Hepatocyte (in vitro differentiated cells): ENCODE measurements around the gene FMOD. TPM values are rescaled to one million over a fixed set of nuclear protein-coding genes. Genes with fewer than 3 reads are reported as not detected.

Experiments used
- DNase-seq: peaks from one replicate; pipeline ENCODE4 v3.0.0-alpha.2; 2016; ENCODE audit warnings: low spot score
- H2AFZ ChIP-seq: fragments of 200-600 bp; sonication (generic); 2 replicates; pipeline ENCODE4 v1.6.0; 2016; ENCODE audit warnings: antibody characterized with exemption, mild to moderate bottlenecking
- H3K27ac ChIP-seq: fragments of 200-600 bp; sonication (generic); 2 replicates; pipeline ENCODE4 v1.5.1; 2016; ENCODE audit warnings: mild to moderate bottlenecking
- H3K27me3 ChIP-seq: fragments of 200-600 bp; sonication (generic); 2 replicates; pipeline ENCODE4 v1.6.1; 2016
- H3K36me3 ChIP-seq: fragments of 200-600 bp; sonication (generic); replicated peaks from 2 replicates; pipeline ENCODE4 v1.5.1; 2016; ENCODE audit warnings: low read depth; ENCODE audit not compliant: insufficient read depth
- H3K4me1 ChIP-seq: fragments of 200-600 bp; sonication (generic); 2 replicates; pipeline ENCODE4 v1.5.1; 2016; ENCODE audit warnings: mild to moderate bottlenecking, moderate library complexity; ENCODE audit not compliant: insufficient read depth
- H3K4me2 ChIP-seq: fragments of 200-600 bp; sonication (generic); 2 replicates; pipeline ENCODE4 v1.6.0; 2016
- H3K4me3 ChIP-seq: fragments of 200-600 bp; sonication (generic); 2 replicates; pipeline ENCODE4 v1.5.1; 2016; ENCODE audit warnings: mild to moderate bottlenecking
- H3K79me2 ChIP-seq: fragments of 200-600 bp; sonication (generic); 2 replicates; pipeline ENCODE4 v1.6.0; 2017; ENCODE audit warnings: mild to moderate bottlenecking
- H3K9me2 ChIP-seq: fragments of 200-600 bp; sonication (generic); replicated peaks from 2 replicates; pipeline ENCODE4 v1.6.0; 2017; ENCODE audit warnings: mild to moderate bottlenecking; ENCODE audit not compliant: insufficient read depth
- H3K9me3 ChIP-seq: fragments of 200-600 bp; sonication (generic); 2 replicates; pipeline ENCODE4 v1.5.1; 2016; ENCODE audit warnings: low read depth, mild to moderate bottlenecking
- H4K20me1 ChIP-seq: fragments of 200-600 bp; sonication (generic); 2 replicates; pipeline ENCODE4 v1.6.0; 2016; ENCODE audit warnings: mild to moderate bottlenecking; ENCODE audit not compliant: insufficient read depth, poor library complexity, severe bottlenecking
- CTCF ChIP-seq: fragments of 200-600 bp; sonication (generic); IDR thresholded peaks from 2 replicates; pipeline ENCODE4 v1.5.1; 2016; ENCODE audit warnings: antibody characterized with exemption, mild to moderate bottlenecking; ENCODE audit not compliant: poor library complexity
- EZH2 ChIP-seq: fragments of 200-600 bp; sonication (generic); IDR thresholded peaks from 2 replicates; pipeline ENCODE4 v1.6.1; 2016; ENCODE audit warnings: antibody characterized with exemption, mild to moderate bottlenecking, borderline replicate concordance
- EZH2phosphoT487 ChIP-seq: fragments of 200-600 bp; sonication (generic); IDR thresholded peaks from one replicate; pipeline ENCODE4 v1.6.1; 2018; ENCODE audit warnings: antibody characterized with exemption, mild to moderate bottlenecking, low read depth, moderate library complexity; ENCODE audit not compliant: unreplicated experiment, severe bottlenecking
- WGBS: methylation state at CpG from one replicate; pipeline ENCODE4 v1.1.6; 2016; ENCODE audit warnings: low lambda C conversion rate; ENCODE audit errors: missing lambda C conversion rate; 5-methylcytosine and 5-hydroxymethylcytosine counted together
- polyA plus RNA-seq: library from polyadenylated mRNA; unstranded; fragments of >200 nt; fragmentation: Nextera tagmentation; extraction: Ambion mirVana; gene quantifications from 2 replicates; pipeline ENCODE4 v1.2.1, GENCODE V29; 2016
- total RNA-seq: library from RNA; depleted of rRNA; stranded (reverse); fragments of >200 nt; gene quantifications from 2 replicates; pipeline ENCODE4 v1.2.3, GENCODE V29; 2014

The FMOD gene
- total and polyA plus RNA-seq, 2 experiments from 2014 or later, result 118 to 161 TPM

DNA sequence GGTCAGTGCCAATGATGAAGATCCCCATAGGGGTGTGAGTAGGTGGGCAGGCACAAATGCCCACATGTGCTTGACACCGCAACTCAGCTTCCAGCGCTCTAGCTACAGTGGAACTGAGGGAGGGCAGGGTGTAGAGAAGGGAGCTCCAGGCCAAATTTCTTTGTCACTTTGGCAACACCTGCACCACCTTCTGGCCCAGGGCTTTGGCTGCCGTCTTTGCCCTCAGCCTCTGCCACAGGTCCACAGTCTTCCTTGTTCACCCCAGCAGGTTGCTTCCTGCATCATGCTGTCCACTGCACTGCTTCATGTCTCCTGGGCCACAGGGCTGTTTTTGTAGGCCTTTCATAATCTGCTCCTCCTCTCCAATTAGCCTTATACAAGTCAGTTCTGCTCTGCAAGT is 20.4 kb upstream of the FMOD start:
- no peaks in the 10 kb centered on the region for H3K36me3 ChIP-seq
- no peak overlapping the region for H2AFZ ChIP-seq
- DNase-seq, result no peak
- TF ChIP-seq EZH2, result no peak
- no peak overlapping the region for H3K4me2 ChIP-seq
- H3K27me3 ChIP-seq, result no peaks in the 10 kb centered on the region
- H4K20me1 ChIP-seq, result no peaks in the 10 kb centered on the region
- H3K4me3 ChIP-seq, result no peak overlapping the region
- no peaks in the 10 kb centered on the region for H3K9me2 ChIP-seq
- H3K79me2 ChIP-seq, result no peaks in the 10 kb centered on the region
- WGBS, result 94% methylated on average over 3 of the region's 3 CpGs
- H3K4me1 ChIP-seq, result peaks cover 8% of the 10 kb centered on the region
- no peak overlapping the region for H3K27ac ChIP-seq
- H3K9me3 ChIP-seq, result no peaks in the 10 kb centered on the region

DNA sequence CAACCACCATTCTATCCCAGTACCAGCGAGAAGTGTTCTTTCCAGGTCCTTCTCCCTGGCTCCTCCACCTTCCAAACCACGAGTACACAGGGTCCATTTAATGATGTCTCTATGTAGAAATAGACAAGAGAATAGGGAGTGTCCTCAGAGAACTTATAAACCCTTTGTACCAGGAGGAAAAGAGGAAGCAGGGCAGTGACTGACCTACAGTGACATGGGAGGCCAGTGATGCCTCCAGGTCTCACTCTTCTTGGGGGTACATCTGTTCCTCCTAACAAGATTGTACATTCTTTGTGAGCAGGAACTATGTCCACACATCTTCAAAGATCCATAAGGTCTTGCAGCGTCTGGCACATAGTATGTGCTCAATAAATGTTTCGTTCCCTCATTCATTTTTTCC is 18.7 kb upstream of the FMOD start:
- Histone ChIP-seq H3K4me1 (peaks cover 12% of the 10 kb centered on the region), H3K27me3 (no peaks in the 10 kb centered on the region), H4K20me1 (no peaks in the 10 kb centered on the region), H2AFZ (no peak overlapping the region), H3K4me3 (no peak overlapping the region), H3K9me3 (no peaks in the 10 kb centered on the region), H3K9me2 (no peaks in the 10 kb centered on the region), H3K79me2 (no peaks in the 10 kb centered on the region), H3K27ac (no peak overlapping the region), H3K4me2 (no peak overlapping the region), H3K36me3 (no peaks in the 10 kb centered on the region)
- TF ChIP-seq EZH2, result no peak
- no peak for TF ChIP-seq EZH2phosphoT487
- no peak for TF ChIP-seq CTCF
- WGBS, result 96% methylated on average over 4 of the region's 4 CpGs
- no peak for DNase-seq

GRCh38 chr1:203368624-203369451 is 17.9 kb upstream of the FMOD start:
- Histone ChIP-seq H3K4me3 (no peak overlapping the region), H3K4me2 (no peak overlapping the region), H3K27me3 (no peaks in the 10 kb centered on the region), H2AFZ (no peak overlapping the region), H4K20me1 (no peaks in the 10 kb centered on the region), H3K9me2 (no peaks in the 10 kb centered on the region), H3K9me3 (no peaks in the 10 kb centered on the region), H3K79me2 (no peaks in the 10 kb centered on the region), H3K4me1 (peaks cover 12% of the 10 kb centered on the region), H3K27ac (no peak overlapping the region), H3K36me3 (no peaks in the 10 kb centered on the region)
- DNase-seq, result peak; percentile 72
- TF ChIP-seq CTCF (peak; percentile 42), EZH2 (no peak)
- WGBS, result 78% methylated on average over 6 of the region's 6 CpGs

DNA sequence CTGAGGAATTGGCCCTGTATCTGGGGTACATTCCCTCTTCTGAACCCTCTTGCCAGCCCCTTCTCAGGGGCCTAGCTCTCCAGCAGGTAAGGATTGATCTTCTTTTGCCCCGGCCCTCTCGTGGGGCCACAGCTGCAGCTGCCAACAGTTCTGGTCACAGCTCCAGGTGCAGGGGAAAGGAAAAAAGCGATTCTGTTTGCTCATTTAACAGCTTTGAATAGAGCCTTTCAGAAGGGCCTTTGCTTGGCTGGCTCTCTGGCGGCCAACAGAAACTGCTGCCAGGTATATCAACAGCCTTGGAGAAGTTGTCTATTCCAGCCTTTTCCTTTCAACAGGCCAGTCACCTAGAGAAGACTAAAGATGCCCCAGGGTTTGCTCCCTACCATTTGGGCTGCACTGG is 16.1 kb upstream of the FMOD start:
- WGBS, result 76% methylated on average over 4 of the region's 4 CpGs
- Histone ChIP-seq H3K27ac (no peak overlapping the region), H3K4me1 (peaks cover 10% of the 10 kb centered on the region)

More for the DNA sequence above, 16.1 kb upstream of the FMOD start:
- Histone ChIP-seq H3K79me2 (no peaks in the 10 kb centered on the region), H3K27me3 (no peaks in the 10 kb centered on the region), H2AFZ (no peak overlapping the region), H4K20me1 (no peaks in the 10 kb centered on the region), H3K36me3 (no peaks in the 10 kb centered on the region), H3K9me2 (no peaks in the 10 kb centered on the region), H3K4me3 (no peak overlapping the region), H3K4me2 (no peak overlapping the region), H3K9me3 (no peaks in the 10 kb centered on the region)
- DNase-seq, result no peak
- TF ChIP-seq EZH2 (no peak), CTCF (no peak), EZH2phosphoT487 (no peak)
